Measurements from ENCODE around the gene ZNF740. TPM values are rescaled to one million over a fixed set of nuclear protein-coding genes. Genes with fewer than 3 reads are reported as not detected.

ZNF740 gene
- polyA plus RNA-seq, 1 of the 3 experiments (the other 2 are of a cell fraction): 14.6 TPM

- ChIA-PET POLR2A (interaction anchor here (0.9 to 1.1 kb wide), 2 partner anchors 38 to 82 kb away, joined by 3 to 4 read pairs; partner anchors contain the start of gene PFDN5), CTCF (interaction anchor here (0.6 to 14.8 kb wide), 42 partner anchors 10 to 298 kb away, joined by 3 to 363 read pairs (median 5); partner anchors contain the start of genes AAAS, ESPL1, MYG1 and PFDN5)
- Histone ChIP-seq H2AFZ (ENCODE audit: low read depth) (no peak overlapping the region), H3K27ac (ENCODE audit: low read depth in 2 of 2, low read length in 1 of 2) (no peak overlapping the region; a peak in 1 of 4 replicates), H3F3A (replicated peaks; ENCODE audit: insufficient read depth) (peaks cover 13% of the 10 kb centered on the region), H3K36me3 (replicated peaks in 1 of 2; ENCODE audit: control insufficient read depth in 1 of 2, insufficient read depth in 2 of 2, low read length in 1 of 2) (peaks cover 24 to 38% of the 10 kb centered on the region in 2 experiments), H3K4me3 (ENCODE audit: low read depth in 2 of 2, low read length in 1 of 2) (no peak overlapping the region), H3K9ac (no peak overlapping the region), H3K27me3 (ENCODE audit: insufficient read depth) (no peaks in the 10 kb centered on the region), H3K79me2 (ENCODE audit: insufficient read depth) (peaks cover 25% of the 10 kb centered on the region), H3K9me3 (no peaks in the 10 kb centered on the region), H4K20me1 (ENCODE audit: insufficient read depth) (peaks cover 5% of the 10 kb centered on the region; the same call in 1 of the 2 replicates), H3K4me1 (ENCODE audit: control insufficient read depth in 1 of 2, insufficient read depth in 2 of 2, low read depth in 1 of 2, low read length in 1 of 2) (peaks cover 6 to 19% of the 10 kb centered on the region in 2 experiments; a peak in 3 of 4 replicates), H3K9me2 (no peaks in the 10 kb centered on the region), H3K4me2 (no peak overlapping the region)
- WGBS (ENCODE audit: low lambda C conversion rate): 10% methylated on average over 9 of the region's 14 CpGs
- peak; percentile 93 for DNase-seq
- TF ChIP-seq SMC3 (IDR thresholded peaks at IDR 0.05; ENCODE audit: low read depth, low read length) (peak; percentile 99), CTCF (IDR thresholded peaks at IDR 0.05) (peak; percentile 93), CHD2 (IDR thresholded peaks at IDR 0.05; ENCODE audit: low read length, partially characterized antibody) (peak; percentile 17), JUND (IDR thresholded peaks at IDR 0.05) (no peak), MXI1 (IDR thresholded peaks at IDR 0.05; ENCODE audit: low read depth, low read length) (peak; percentile 54; the same call in 1 of the 2 replicates), IRF3 (IDR thresholded peaks at IDR 0.05; ENCODE audit: low read depth, low read length) (no peak), FOXM1 (IDR thresholded peaks at IDR 0.05; ENCODE audit: low read depth) (no peak), RXRA (IDR thresholded peaks at IDR 0.05; ENCODE audit: borderline replicate concordance, low read depth) (no peak), ELF1 (IDR thresholded peaks at IDR 0.05) (no peak), REST (IDR thresholded peaks at IDR 0.05; ENCODE audit: low read depth, low read length) (no peak), RFX5 (IDR thresholded peaks at IDR 0.05; ENCODE audit: low read length) (peak; percentile 63; the same call in 1 of the 2 replicates), FOXJ3 (CRISPR knock-in tag; IDR thresholded peaks at IDR 0.05) (no peak), NRF1 (IDR thresholded peaks at IDR 0.05; ENCODE audit: low read depth, low read length) (0 out of 2 replicates have a peak, but pooled peaks have one; percentile 10), RAD21 (IDR thresholded peaks at IDR 0.05; ENCODE audit: low read length) (peak; percentile 96), TCF12 (IDR thresholded peaks at IDR 0.05) (no peak)
Observed at GRCh38 chr12:53213348-53213747, 32.8 kb downstream of the ZNF740 start.
